GM21619 (cell line): ENCODE data around the gene TFB1M.
"Not testable (repeated sequence)": the region's sequence is repeated elsewhere in the genome, so short reads cannot be mapped to it uniquely, and the experiment has no call there.

Experiments
- ATAC-seq: cut with Tn5 transposase; IDR thresholded peaks from one replicate; pipeline ENCODE4 v1.9.1; 2021; ENCODE audit not compliant: unreplicated experiment

Gene TFB1M

GRCh38 chr6:155244434-155244833 is 69.8 kb downstream of the TFB1M start:
- ATAC-seq = no peak

DNA sequence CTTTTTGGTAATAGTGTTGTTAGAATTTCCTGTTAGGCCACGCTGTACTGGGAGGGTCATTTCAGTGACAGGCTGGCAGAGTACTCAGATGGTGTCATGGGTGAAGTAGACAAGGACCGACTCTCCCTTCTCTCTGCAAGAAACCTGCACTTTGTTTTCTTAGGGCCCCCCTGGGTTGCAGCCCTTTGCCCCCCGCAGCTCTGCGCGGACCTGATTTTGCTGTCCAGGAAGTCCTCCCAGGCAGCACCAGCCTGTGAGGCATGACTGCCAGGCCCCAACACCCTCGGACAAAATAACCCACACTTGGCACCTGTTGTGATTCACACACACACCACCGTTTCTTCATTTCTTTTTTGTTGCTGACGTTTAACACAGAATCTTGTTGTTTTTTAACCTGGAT is 72.3 kb downstream of the TFB1M start:
- no peak for ATAC-seq

- no peak for ATAC-seq
Measured at GRCh38 chr6:155240905-155241600, 73.2 kb downstream of the TFB1M start.

GRCh38 chr6:155237613-155238012 is 76.7 kb downstream of the TFB1M start:
- no peak for ATAC-seq

GRCh38 chr6:155235087-155235486 is 79.2 kb downstream of the TFB1M start:
- ATAC-seq = no peak

GRCh38 chr6:155234687-155235086 is 79.6 kb downstream of the TFB1M start:
- ATAC-seq = no peak

DNA sequence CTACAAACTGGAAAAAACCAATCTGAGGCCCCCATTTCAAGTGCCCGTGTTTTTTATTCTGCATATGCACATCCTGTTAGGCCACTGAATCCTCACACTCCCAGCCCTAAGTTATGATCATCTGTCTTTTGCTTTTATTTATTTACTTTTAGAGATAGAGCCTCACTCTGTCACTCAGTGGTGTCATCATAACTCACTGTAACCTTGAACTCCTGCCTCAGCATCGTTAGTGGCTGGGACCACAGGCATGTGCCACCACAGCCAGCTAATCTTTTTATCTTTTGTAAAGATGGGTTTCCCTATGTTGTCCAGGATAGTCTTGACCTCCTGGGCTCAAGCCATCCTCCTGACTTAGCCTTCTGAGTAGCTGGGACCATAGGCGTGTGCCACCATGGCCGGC is 80.1 kb downstream of the TFB1M start:
- ATAC-seq = no peak

GRCh38 chr6:155232848-155233247 is 81.4 kb downstream of the TFB1M start:
- ATAC-seq = no peak

- not testable (repeated sequence) for ATAC-seq
Measured at GRCh38 chr6:155230975-155231374, 83.3 kb downstream of the TFB1M start.

DNA sequence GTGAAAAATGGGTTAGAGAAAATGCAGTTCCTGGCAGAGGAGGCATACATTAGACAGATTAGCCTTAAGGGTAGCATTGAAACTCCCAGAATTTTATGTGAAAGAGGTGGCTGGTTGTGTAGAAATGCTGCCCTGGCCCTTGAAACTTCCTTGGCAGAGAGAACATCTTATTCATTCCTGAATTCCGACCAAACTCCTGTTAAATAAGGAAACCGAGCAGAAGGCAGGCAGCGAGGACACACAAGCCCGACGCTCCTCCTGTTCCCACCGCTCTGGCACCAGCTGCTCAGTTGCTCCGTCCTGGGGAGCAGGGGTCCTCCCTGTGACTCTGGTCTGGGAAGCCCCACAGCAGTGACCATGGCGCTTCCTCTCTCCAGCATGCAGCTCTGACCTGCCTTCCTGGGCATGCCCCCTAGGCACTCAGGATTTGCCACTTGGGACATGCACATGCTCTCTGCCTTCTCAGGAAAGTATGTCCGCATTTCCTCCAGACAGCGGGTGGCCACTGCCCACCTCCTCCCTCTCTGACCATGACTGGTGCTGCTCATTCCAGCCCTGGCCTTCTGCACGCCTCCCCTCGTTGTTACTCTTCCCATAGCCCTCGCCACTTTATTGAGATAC is 85.6 kb downstream of the TFB1M start:
- no peak for ATAC-seq

GRCh38 chr6:155227046-155227445 is 87.2 kb downstream of the TFB1M start:
- no peak for ATAC-seq

- ATAC-seq = no peak
Measured at GRCh38 chr6:155224618-155225017, 89.7 kb downstream of the TFB1M start.

DNA sequence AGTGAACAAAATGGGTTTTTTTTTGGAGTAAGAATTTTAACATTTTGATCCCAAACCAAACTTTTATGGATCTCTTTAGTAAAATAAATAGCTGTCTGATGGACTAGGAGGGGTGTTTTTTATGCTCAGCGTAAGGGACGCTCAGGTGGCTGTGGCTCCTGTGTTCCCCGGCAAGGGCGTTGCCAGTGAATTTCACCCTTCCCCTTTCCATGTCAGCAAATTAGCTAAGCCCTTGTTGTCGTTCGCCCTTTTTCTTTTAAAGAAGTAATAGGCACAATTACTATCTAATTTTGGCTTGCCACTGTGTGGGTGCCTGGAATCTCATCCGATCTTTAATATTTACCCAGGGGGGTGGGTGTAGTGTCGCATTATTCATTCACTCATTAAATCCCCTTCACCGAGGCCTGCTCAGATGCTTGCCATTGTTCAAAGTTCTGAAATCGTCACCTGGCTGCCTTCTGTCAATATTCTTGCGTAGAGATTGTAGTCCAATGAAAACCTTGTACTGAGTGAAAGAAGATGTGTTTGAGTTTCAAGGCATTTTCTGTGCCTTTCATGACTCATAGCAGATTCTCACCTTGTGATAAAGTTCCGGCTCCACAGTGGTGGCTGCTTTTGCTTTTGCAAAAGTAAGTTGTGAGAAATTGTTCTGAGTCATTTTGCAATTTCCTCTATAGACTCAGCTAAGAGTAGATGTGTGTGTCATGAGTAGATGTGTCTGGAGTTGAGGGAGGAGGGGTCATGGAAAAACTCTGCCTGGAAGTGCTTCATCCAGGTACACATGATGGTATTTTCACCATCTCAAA is 90.4 kb downstream of the TFB1M start:
- peak; percentile 96 for ATAC-seq

DNA sequence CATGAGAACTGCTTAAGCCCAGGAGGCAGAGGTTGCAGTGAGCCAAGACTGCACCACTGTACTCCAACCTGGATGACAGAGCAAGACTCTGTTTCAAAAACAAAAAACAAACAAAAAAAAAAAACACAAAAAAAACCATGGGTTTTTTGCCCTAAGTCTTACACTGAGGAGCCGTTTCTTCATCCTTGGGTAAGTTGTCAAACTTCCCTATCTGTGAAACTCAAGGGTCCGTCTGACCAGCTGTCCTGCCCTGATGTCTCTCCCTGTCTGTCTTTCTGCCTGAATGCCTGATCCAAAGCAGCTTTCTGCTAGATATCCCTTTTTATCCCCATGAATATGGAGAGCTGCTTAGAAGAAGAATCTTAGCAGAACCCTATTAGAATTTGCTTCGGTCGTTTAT is 91.8 kb downstream of the TFB1M start:
- ATAC-seq = no peak

DNA sequence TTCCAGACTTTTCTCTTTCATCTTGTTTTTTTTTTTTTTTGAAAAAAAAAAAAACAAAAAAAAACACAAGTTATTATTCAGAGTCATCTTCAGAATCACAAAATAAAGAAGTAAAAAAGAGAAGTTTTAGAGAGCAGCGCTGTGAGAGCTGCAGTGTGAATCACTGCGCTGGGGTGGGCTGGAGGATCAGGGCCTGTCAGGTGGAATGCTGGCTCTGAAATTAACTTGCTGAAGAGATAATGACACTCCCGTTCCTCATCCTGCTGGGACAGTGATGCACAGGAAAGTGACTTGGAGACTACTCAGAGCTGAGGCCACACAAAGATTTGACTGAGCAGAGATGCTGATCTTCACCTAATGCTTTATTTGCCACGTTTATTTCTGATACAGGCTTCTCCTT is 93.2 kb downstream of the TFB1M start:
- ATAC-seq = no peak

GRCh38 chr6:155219858-155220301 is 94.4 kb downstream of the TFB1M start:
- no peak for ATAC-seq

DNA sequence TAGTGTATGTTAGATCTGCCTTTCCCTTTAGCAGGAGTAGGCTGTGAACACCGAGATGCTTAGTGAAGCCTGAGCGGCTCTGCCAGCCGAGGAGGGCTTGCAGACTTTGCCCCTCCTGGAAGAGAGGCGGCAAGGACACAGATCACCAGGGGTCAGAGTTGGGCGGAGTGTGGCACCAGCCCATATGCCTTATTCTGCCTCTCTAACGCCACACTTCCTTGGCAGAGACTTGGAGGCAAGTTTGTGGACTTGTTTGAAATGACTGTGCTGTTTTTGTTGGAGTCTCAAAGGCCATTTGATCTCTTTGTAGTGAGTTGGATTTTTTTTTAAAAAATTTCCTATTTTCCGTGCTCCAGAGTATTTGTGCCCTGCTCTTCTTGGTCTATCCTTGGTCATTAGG is 95.0 kb downstream of the TFB1M start:
- no peak for ATAC-seq

- ATAC-seq = not testable (repeated sequence)
Measured at GRCh38 chr6:155218711-155219110, 95.6 kb downstream of the TFB1M start.

GRCh38 chr6:155216312-155217046 is 97.8 kb downstream of the TFB1M start:
- ATAC-seq = no peak

GRCh38 chr6:155215906-155216305 is 98.4 kb downstream of the TFB1M start:
- no peak for ATAC-seq
